WTC11 (cell line): ENCODE data around the gene LAPTM5.

Experiments
- CTCF ChIP-seq: fragments of 200-600 bp; IDR thresholded peaks from 2 replicates; pipeline ENCODE4 v1.8.0; 2022; ENCODE audit warnings: antibody characterized with exemption
- FOXP4 ChIP-seq: sonication (generic); formaldehyde crosslinking; IDR thresholded peaks from 2 replicates; pipeline ENCODE4 v1.8.0; 2022; ENCODE audit warnings: mild to moderate bottlenecking, missing genetic modification reagents
- NR2C2 ChIP-seq: sonication (generic); formaldehyde crosslinking; IDR thresholded peaks from 2 replicates; pipeline ENCODE4 v1.8.0; 2022; ENCODE audit warnings: mild to moderate bottlenecking, missing genetic modification reagents
- STAT6 ChIP-seq: sonication (generic); formaldehyde crosslinking; conservative IDR thresholded peaks from 2 replicates; pipeline ENCODE4 v1.8.1; 2023; ENCODE audit warnings: mild to moderate bottlenecking, low read depth, missing genetic modification reagents, moderate library complexity
- TEAD1 ChIP-seq: sonication (generic); formaldehyde crosslinking; IDR thresholded peaks from 2 replicates; pipeline ENCODE4 v1.8.0; 2022; ENCODE audit warnings: mild to moderate bottlenecking, missing genetic modification reagents
- ZNF121 ChIP-seq: sonication (generic); formaldehyde crosslinking; IDR thresholded peaks from 2 replicates; pipeline ENCODE4 v1.8.0; 2023; ENCODE audit warnings: missing genetic modification reagents
- ZNF219 ChIP-seq: sonication (generic); formaldehyde crosslinking; IDR thresholded peaks from 2 replicates; pipeline ENCODE4 v1.8.0; 2023; ENCODE audit warnings: missing genetic modification reagents, mild to moderate bottlenecking, borderline replicate concordance
- TF ChIP-seq, protein P1 (sequence below): sonication (generic); formaldehyde crosslinking; IDR thresholded peaks from 2 replicates; pipeline ENCODE4 v1.8.1; 2023; ENCODE audit warnings: mild to moderate bottlenecking, missing genetic modification reagents, moderate library complexity

- TF ChIP-seq CTCF (no peak), STAT6 (CRISPR knock-in tag) (no peak), TEAD1 (no peak), NR2C2 (CRISPR knock-in tag) (no peak), ZNF121 (no peak), FOXP4 (CRISPR knock-in tag) (no peak), ZNF219 (no peak)
- TF ChIP-seq, protein P1, sequence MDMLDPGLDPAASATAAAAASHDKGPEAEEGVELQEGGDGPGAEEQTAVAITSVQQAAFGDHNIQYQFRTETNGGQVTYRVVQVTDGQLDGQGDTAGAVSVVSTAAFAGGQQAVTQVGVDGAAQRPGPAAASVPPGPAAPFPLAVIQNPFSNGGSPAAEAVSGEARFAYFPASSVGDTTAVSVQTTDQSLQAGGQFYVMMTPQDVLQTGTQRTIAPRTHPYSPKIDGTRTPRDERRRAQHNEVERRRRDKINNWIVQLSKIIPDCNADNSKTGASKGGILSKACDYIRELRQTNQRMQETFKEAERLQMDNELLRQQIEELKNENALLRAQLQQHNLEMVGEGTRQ, result no peak
These were observed 32.0 kb upstream of the LAPTM5 start for GRCh38 chr1:30789388-30790255.
